Activated T-helper 1 cell treated with anti-CD3 and anti-CD28 coated beads, Interleukin-12 subunit alpha, Interleukin-12 subunit beta, Interleukin-2, Interleukin-4 antibody, amounts not matched to agents 30 ng/mL and 10 ng/mL and 1 ng/mL, durations not matched to agents 14 hours and 24 hours and 36 hours (primary cell): Measurements from ENCODE around the gene RAB37. TPM values are rescaled to one million over a fixed set of nuclear protein-coding genes. Genes with fewer than 3 reads are reported as not detected.

Source experiments
- DNase-seq: peaks from one replicate; pipeline ENCODE4 v3.0.0; 2021; ENCODE audit warnings: low spot score
- H3K27ac Mint-ChIP-seq: one replicate; pipeline ENCODE4 v1.8.0; 2021; ENCODE audit warnings: mild to moderate bottlenecking, mixed read lengths
- H3K27me3 Mint-ChIP-seq: one replicate; pipeline ENCODE4 v1.8.0; 2022; ENCODE audit warnings: mild to moderate bottlenecking, moderate library complexity, mixed read lengths; ENCODE audit not compliant: insufficient read depth
- H3K36me3 Mint-ChIP-seq: one replicate; pipeline ENCODE4 v1.8.0; 2021; ENCODE audit warnings: low read depth, mixed read lengths
- H3K4me1 Mint-ChIP-seq: one replicate; pipeline ENCODE4 v1.8.0; 2021; ENCODE audit warnings: low read depth, mixed read lengths
- H3K4me3 Mint-ChIP-seq: one replicate; pipeline ENCODE4 v1.8.0; 2021; ENCODE audit warnings: mild to moderate bottlenecking, moderate library complexity, mixed read lengths
- H3K9me3 Mint-ChIP-seq: one replicate; pipeline ENCODE4 v1.8.0; 2021; ENCODE audit warnings: mixed read lengths
- intact Hi-C: fragments of 100-400 bp; cut with micrococcal nuclease; formaldehyde crosslinking; loops from one replicate; pipeline ENCODE4 v1.15.1; 2024
- total RNA-seq: library from RNA; stranded (reverse); gene quantifications from 2 replicates; pipeline ENCODE4 v1.2.3, GENCODE V29; 2022

The RAB37 gene
- 6.0 and 6.1 TPM in 2 replicates for total RNA-seq

GRCh38 chr17:74736513-74737298 is at the start of gene RAB37:
Gene RAB37 (plus strand): TSS chr17:74737256. CDS start chr17:74737273, 17 bp downstream.
- DNase-seq, result peak; percentile 46
- Mint-ChIP-seq H3K4me3 (peak within 1 kb of the TSS; percentile 89), H3K36me3 (peaks cover 5% of the 10 kb centered on the region), H3K4me1 (peaks cover 50% of the 10 kb centered on the region), H3K27ac (peak within 1 kb of the TSS; percentile 84), H3K27me3 (peaks cover 4% of the 10 kb centered on the region), H3K9me3 (no peaks in the 10 kb centered on the region)
- intact Hi-C loops, result loop anchor here (1.0 to 10.0 kb wide), 5 partner anchors 64 to 534 kb away; partner anchors contain the start of gene RPL38

GRCh38 chr17:74687886-74688285 is 49.2 kb upstream of the RAB37 start:
- Mint-ChIP-seq H3K27ac (no peak overlapping the region), H3K27me3 (peaks cover 19% of the 10 kb centered on the region), H3K4me3 (no peak overlapping the region), H3K36me3 (no peaks in the 10 kb centered on the region), H3K4me1 (peaks cover 21% of the 10 kb centered on the region), H3K9me3 (no peaks in the 10 kb centered on the region)
- DNase-seq, result no peak
- intact Hi-C loops, result loop anchor here (2.0 kb wide), 1 partner anchor 43 kb away; no protein-coding TSS in a partner anchor

- no peak for DNase-seq
- Mint-ChIP-seq H3K9me3 (peaks cover 4% of the 10 kb centered on the region), H3K36me3 (no peaks in the 10 kb centered on the region), H3K4me1 (peaks cover 21% of the 10 kb centered on the region), H3K4me3 (no peak overlapping the region), H3K27me3 (peaks cover 17% of the 10 kb centered on the region), H3K27ac (no peak overlapping the region)
- intact Hi-C loops, result no loop called here
These were observed 46.6 kb upstream of the RAB37 start for GRCh38 chr17:74690409-74690825.

GRCh38 chr17:74691151-74691550 is 45.9 kb upstream of the RAB37 start:
- Mint-ChIP-seq H3K4me3 (no peak overlapping the region), H3K27me3 (peaks cover 10% of the 10 kb centered on the region), H3K27ac (no peak overlapping the region), H3K36me3 (no peaks in the 10 kb centered on the region), H3K4me1 (peaks cover 21% of the 10 kb centered on the region), H3K9me3 (peaks cover 4% of the 10 kb centered on the region)
- DNase-seq, result no peak
- intact Hi-C loops, result no loop called here

- intact Hi-C loops, result no loop called here
- Mint-ChIP-seq H3K4me1 (peaks cover 12% of the 10 kb centered on the region), H3K27ac (no peak overlapping the region)
These were observed 43.0 kb upstream of the RAB37 start for GRCh38 chr17:74694081-74694480.

GRCh38 chr17:74695629-74696028 is 41.4 kb upstream of the RAB37 start:
- H3K4me1 Mint-ChIP-seq, result peaks cover 2% of the 10 kb centered on the region
- H3K9me3 Mint-ChIP-seq, result peaks cover 4% of the 10 kb centered on the region
- H3K27ac Mint-ChIP-seq, result no peak overlapping the region
- peaks cover 10% of the 10 kb centered on the region for H3K27me3 Mint-ChIP-seq
- no peak for DNase-seq
- H3K4me3 Mint-ChIP-seq, result no peak overlapping the region
- H3K36me3 Mint-ChIP-seq, result no peaks in the 10 kb centered on the region
- intact Hi-C loops, result no loop called here

More at GRCh38 chr17:74694081-74694480, 43.0 kb upstream of the RAB37 start:
- Mint-ChIP-seq H3K36me3 (no peaks in the 10 kb centered on the region), H3K9me3 (peaks cover 4% of the 10 kb centered on the region), H3K27me3 (peaks cover 10% of the 10 kb centered on the region), H3K4me3 (no peak overlapping the region)
- DNase-seq, result no peak

- Mint-ChIP-seq H3K27me3 (peaks cover 17% of the 10 kb centered on the region), H3K4me3 (no peak overlapping the region), H3K9me3 (peaks cover 4% of the 10 kb centered on the region), H3K27ac (no peak overlapping the region), H3K36me3 (no peaks in the 10 kb centered on the region), H3K4me1 (no peaks in the 10 kb centered on the region)
- no peak for DNase-seq
- intact Hi-C loops, result no loop called here
These were observed 39.5 kb upstream of the RAB37 start for GRCh38 chr17:74697515-74697914.

GRCh38 chr17:74698069-74698468 is 39.0 kb upstream of the RAB37 start:
- H3K27me3 Mint-ChIP-seq, result peaks cover 14% of the 10 kb centered on the region
- no peak overlapping the region for H3K27ac Mint-ChIP-seq
- no peaks in the 10 kb centered on the region for H3K4me1 Mint-ChIP-seq
- H3K36me3 Mint-ChIP-seq, result no peaks in the 10 kb centered on the region
- H3K9me3 Mint-ChIP-seq, result peaks cover 4% of the 10 kb centered on the region
- no peak overlapping the region for H3K4me3 Mint-ChIP-seq
- intact Hi-C loops, result no loop called here
- no peak for DNase-seq

- no peak overlapping the region for H3K27ac Mint-ChIP-seq
- H3K9me3 Mint-ChIP-seq, result peaks cover 3% of the 10 kb centered on the region
- H3K4me1 Mint-ChIP-seq, result no peaks in the 10 kb centered on the region
- no peak for DNase-seq
- peaks cover 12% of the 10 kb centered on the region for H3K27me3 Mint-ChIP-seq
- intact Hi-C loops, result no loop called here
- no peak overlapping the region for H3K4me3 Mint-ChIP-seq
- H3K36me3 Mint-ChIP-seq, result no peaks in the 10 kb centered on the region
These were observed 37.8 kb upstream of the RAB37 start for GRCh38 chr17:74699236-74699635.

GRCh38 chr17:74702116-74702871 is 34.8 kb upstream of the RAB37 start:
- H3K4me3 Mint-ChIP-seq, result no peak overlapping the region
- no peak overlapping the region for H3K27ac Mint-ChIP-seq
- no peak for DNase-seq
- intact Hi-C loops, result no loop called here
- H3K36me3 Mint-ChIP-seq, result no peaks in the 10 kb centered on the region
- no peaks in the 10 kb centered on the region for H3K9me3 Mint-ChIP-seq
- no peaks in the 10 kb centered on the region for H3K4me1 Mint-ChIP-seq
- peaks cover 17% of the 10 kb centered on the region for H3K27me3 Mint-ChIP-seq

GRCh38 chr17:74703311-74703710 is 33.7 kb upstream of the RAB37 start:
- Mint-ChIP-seq H3K4me1 (no peaks in the 10 kb centered on the region), H3K36me3 (no peaks in the 10 kb centered on the region), H3K27me3 (peaks cover 17% of the 10 kb centered on the region), H3K27ac (no peak overlapping the region), H3K9me3 (no peaks in the 10 kb centered on the region), H3K4me3 (no peak overlapping the region)
- DNase-seq, result no peak
- intact Hi-C loops, result no loop called here

GRCh38 chr17:74704544-74704943 is 32.5 kb upstream of the RAB37 start:
- H3K9me3 Mint-ChIP-seq, result no peaks in the 10 kb centered on the region
- peaks cover 17% of the 10 kb centered on the region for H3K27me3 Mint-ChIP-seq
- no peak for DNase-seq
- no peaks in the 10 kb centered on the region for H3K36me3 Mint-ChIP-seq
- no peaks in the 10 kb centered on the region for H3K4me1 Mint-ChIP-seq
- intact Hi-C loops, result no loop called here
- no peak overlapping the region for H3K4me3 Mint-ChIP-seq
- no peak overlapping the region for H3K27ac Mint-ChIP-seq
